ENCODE results near the gene SNX21.

DNA sequence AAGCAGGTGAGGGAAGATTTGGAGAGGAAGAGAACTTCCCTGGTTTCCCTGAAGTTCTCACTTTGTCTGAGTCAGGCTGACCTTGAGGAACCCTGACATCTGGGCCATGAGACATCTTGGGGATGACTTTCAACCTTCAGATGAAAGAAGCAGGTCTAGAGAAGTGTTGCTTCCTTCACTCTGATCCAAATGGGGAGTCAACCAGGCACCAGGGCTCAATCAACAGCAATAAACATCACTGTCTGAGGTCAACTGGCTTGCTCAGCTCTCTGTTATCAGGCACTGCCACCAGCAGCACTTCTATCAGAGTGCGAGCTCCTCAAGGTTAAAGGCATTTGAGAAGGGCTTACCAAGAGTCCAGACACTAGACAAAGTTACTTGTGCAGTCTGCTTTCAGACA, 17.3 kb downstream of the SNX21 start:
- TF ChIP-seq, protein P1, sequence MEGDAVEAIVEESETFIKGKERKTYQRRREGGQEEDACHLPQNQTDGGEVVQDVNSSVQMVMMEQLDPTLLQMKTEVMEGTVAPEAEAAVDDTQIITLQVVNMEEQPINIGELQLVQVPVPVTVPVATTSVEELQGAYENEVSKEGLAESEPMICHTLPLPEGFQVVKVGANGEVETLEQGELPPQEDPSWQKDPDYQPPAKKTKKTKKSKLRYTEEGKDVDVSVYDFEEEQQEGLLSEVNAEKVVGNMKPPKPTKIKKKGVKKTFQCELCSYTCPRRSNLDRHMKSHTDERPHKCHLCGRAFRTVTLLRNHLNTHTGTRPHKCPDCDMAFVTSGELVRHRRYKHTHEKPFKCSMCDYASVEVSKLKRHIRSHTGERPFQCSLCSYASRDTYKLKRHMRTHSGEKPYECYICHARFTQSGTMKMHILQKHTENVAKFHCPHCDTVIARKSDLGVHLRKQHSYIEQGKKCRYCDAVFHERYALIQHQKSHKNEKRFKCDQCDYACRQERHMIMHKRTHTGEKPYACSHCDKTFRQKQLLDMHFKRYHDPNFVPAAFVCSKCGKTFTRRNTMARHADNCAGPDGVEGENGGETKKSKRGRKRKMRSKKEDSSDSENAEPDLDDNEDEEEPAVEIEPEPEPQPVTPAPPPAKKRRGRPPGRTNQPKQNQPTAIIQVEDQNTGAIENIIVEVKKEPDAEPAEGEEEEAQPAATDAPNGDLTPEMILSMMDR (IDR thresholded peaks at IDR 0.05): no peak
- no peak for TF ChIP-seq EZH2 (IDR thresholded peaks at IDR 0.05; ENCODE audit: borderline replicate concordance, insufficient read depth, low read depth, low read length, poor library complexity, severe bottlenecking)
